HUES64 (cell line): ENCODE data around the gene ZNF692. TPM values are rescaled to one million over a fixed set of nuclear protein-coding genes. Genes with fewer than 3 reads are reported as not detected.

Experiments used
- H3K27ac ChIP-seq: 2 replicates; pipeline ENCODE4 v1.7.0; 2013; ENCODE audit warnings: low read depth, low read length, inconsistent platforms
- H3K27me3 ChIP-seq: 2 replicates; pipeline ENCODE4 v1.6.1; 2013; ENCODE audit warnings: mild to moderate bottlenecking, low read length; ENCODE audit not compliant: insufficient read depth
- H3K36me3 ChIP-seq: 2 replicates; pipeline ENCODE4 v1.6.1; 2013; ENCODE audit warnings: mild to moderate bottlenecking, low read length; ENCODE audit not compliant: insufficient read depth
- H3K4me1 ChIP-seq: 2 replicates; pipeline ENCODE4 v1.6.1; 2013; ENCODE audit warnings: mild to moderate bottlenecking, low read length, moderate library complexity; ENCODE audit not compliant: insufficient read depth
- H3K4me3 ChIP-seq: 2 replicates; pipeline ENCODE4 v1.5.1; 2013; ENCODE audit warnings: mild to moderate bottlenecking, low read length, moderate library complexity
- H3K9ac ChIP-seq: 2 replicates; pipeline ENCODE4 v1.6.1; 2013; ENCODE audit warnings: mild to moderate bottlenecking, low read depth, low read length
- H3K9me3 ChIP-seq: 2 replicates; pipeline ENCODE4 v1.6.1; 2013; ENCODE audit warnings: low read depth, low read length; ENCODE audit not compliant: insufficient read depth
- WGBS: fragments of 150-250, 120-280 bp; methylation state at CpG from one replicate; pipeline ENCODE4 v1.1.7; 2013; ENCODE audit warnings: missing lambda C conversion rate; 5-methylcytosine and 5-hydroxymethylcytosine counted together
- polyA plus RNA-seq, 2 experiments: library from polyadenylated mRNA; stranded (reverse); fragments of 50-300 nt; gene quantifications; one replicate each; pipeline ENCODE4 v1.2.3, GENCODE V29; 2013

ZNF692 gene
- 26.5 TPM for polyA plus RNA-seq (2013, experiment 1 of 2)
- 26.2 TPM for polyA plus RNA-seq (2013, experiment 2 of 2)

- Histone ChIP-seq H3K36me3 (peaks cover 26% of the 10 kb centered on the region), H3K27me3 (peaks cover 34% of the 10 kb centered on the region), H3K4me1 (peaks cover 19% of the 10 kb centered on the region; the same call in 1 of the 2 replicates), H3K9me3 (no peaks in the 10 kb centered on the region), H3K4me3 (peak within 1 kb of the TSS; percentile 86), H3K9ac (peak within 1 kb of the TSS; percentile 84), H3K27ac (peak within 1 kb of the TSS; percentile 81)
- WGBS, result 9% methylated on average over 62 of the region's 62 CpGs
Observed at GRCh38 chr1:248858891-248859889, at the start of gene ZNF692. TSS of gene ZNF692 (minus strand) at chr1:248859085. CDS start at chr1:248858309, 776 bp downstream.

GRCh38 chr1:248906753-248907661, 48.1 kb upstream of the ZNF692 start:
- Histone ChIP-seq H3K36me3 (peaks cover 9% of the 10 kb centered on the region; the same call in 1 of the 2 replicates), H3K27me3 (no peaks in the 10 kb centered on the region), H3K9me3 (no peaks in the 10 kb centered on the region), H3K9ac (peak overlapping the region; percentile 85), H3K4me3 (peak overlapping the region; percentile 78), H3K4me1 (peaks cover 19% of the 10 kb centered on the region), H3K27ac (peak overlapping the region; percentile 82)
- 32% methylated on average over 18 of the region's 18 CpGs for WGBS

GRCh38 chr1:248906009-248906752, 47.3 kb upstream of the ZNF692 start, which contains the start of gene PGBD2:
TSS of gene PGBD2 (plus strand) at chr1:248906235. CDS start at chr1:248913863, 7,628 bp downstream.
- WGBS, result under 1% methylated on average over 69 of the region's 80 CpGs
- Histone ChIP-seq H3K4me1 (peaks cover 19% of the 10 kb centered on the region), H3K9ac (peak within 1 kb of the TSS; percentile 99), H3K36me3 (peaks cover 9% of the 10 kb centered on the region; the same call in 1 of the 2 replicates), H3K27me3 (no peaks in the 10 kb centered on the region), H3K27ac (peak within 1 kb of the TSS; percentile 99), H3K4me3 (peak within 1 kb of the TSS; percentile 97), H3K9me3 (no peaks in the 10 kb centered on the region)

GRCh38 chr1:248905662-248906008, 46.8 kb upstream of the ZNF692 start:
- Histone ChIP-seq H3K4me1 (peaks cover 19% of the 10 kb centered on the region), H3K9ac (peak overlapping the region; percentile 99), H3K27ac (peak overlapping the region; percentile 99), H3K27me3 (no peaks in the 10 kb centered on the region), H3K4me3 (peak overlapping the region; percentile 97), H3K36me3 (peaks cover 6% of the 10 kb centered on the region; the same call in 1 of the 2 replicates), H3K9me3 (no peaks in the 10 kb centered on the region)
- 41% methylated on average over 4 of the region's 4 CpGs for whole genome bisulfite sequencing

- Histone ChIP-seq H3K36me3 (no peaks in the 10 kb centered on the region), H3K27ac (peak overlapping the region; percentile 9; the same call in 1 of the 2 replicates), H3K27me3 (peaks cover 5% of the 10 kb centered on the region; the same call in 1 of the 2 replicates), H3K4me1 (peaks cover 19% of the 10 kb centered on the region), H3K4me3 (peak overlapping the region; percentile 97; the same call in 1 of the 2 replicates), H3K9me3 (no peaks in the 10 kb centered on the region), H3K9ac (no peak overlapping the region; the same call in 1 of the 2 replicates)
- 84% methylated on average over 3 of the region's 3 CpGs for WGBS
Observed at GRCh38 chr1:248904437-248905216, 45.7 kb upstream of the ZNF692 start.

GRCh38 chr1:248901578-248901977, 42.7 kb upstream of the ZNF692 start:
- H3K27ac ChIP-seq, result no peak overlapping the region
- H3K9ac ChIP-seq, result no peak overlapping the region
- H3K27me3 ChIP-seq, result peaks cover 5% of the 10 kb centered on the region; the same call in 1 of the 2 replicates
- H3K4me3 ChIP-seq, result no peak overlapping the region
- H3K36me3 ChIP-seq, result no peaks in the 10 kb centered on the region
- 77% methylated on average over 2 of the region's 2 CpGs for WGBS
- peaks cover 27% of the 10 kb centered on the region for H3K4me1 ChIP-seq
- H3K9me3 ChIP-seq, result no peaks in the 10 kb centered on the region

GRCh38 chr1:248900637-248901036, 41.8 kb upstream of the ZNF692 start:
- no peaks in the 10 kb centered on the region for H3K36me3 ChIP-seq

GRCh38 chr1:248897412-248898337, 38.8 kb upstream of the ZNF692 start:
- no peak overlapping the region for H3K27ac ChIP-seq
- no peaks in the 10 kb centered on the region for H3K9me3 ChIP-seq
- WGBS, result 77% methylated on average over 9 of the region's 9 CpGs
- H3K27me3 ChIP-seq, result peaks cover 5% of the 10 kb centered on the region; the same call in 1 of the 2 replicates
- 0 out of 2 replicates have a peak, but pooled peaks cover 13% of the 10 kb centered on the region for H3K4me1 ChIP-seq
- no peak overlapping the region for H3K4me3 ChIP-seq
- no peaks in the 10 kb centered on the region for H3K36me3 ChIP-seq
- H3K9ac ChIP-seq, result peak overlapping the region; percentile 40; the same call in 1 of the 2 replicates

More at GRCh38 chr1:248900637-248901036, 41.8 kb upstream of the ZNF692 start:
- Histone ChIP-seq H3K27me3 (peaks cover 5% of the 10 kb centered on the region; the same call in 1 of the 2 replicates), H3K9ac (no peak overlapping the region), H3K4me3 (no peak overlapping the region), H3K27ac (no peak overlapping the region), H3K9me3 (no peaks in the 10 kb centered on the region), H3K4me1 (peaks cover 27% of the 10 kb centered on the region)
- 60% methylated on average over 1 of the region's 1 CpG for WGBS

GRCh38 chr1:248894837-248895236, 36.0 kb upstream of the ZNF692 start:
- Histone ChIP-seq H3K4me3 (no peak overlapping the region), H3K27ac (no peak overlapping the region), H3K9me3 (no peaks in the 10 kb centered on the region), H3K27me3 (no peaks in the 10 kb centered on the region), H3K4me1 (0 out of 2 replicates have a peak, but pooled peaks cover 13% of the 10 kb centered on the region), H3K9ac (no peak overlapping the region), H3K36me3 (no peaks in the 10 kb centered on the region)
